ENCODE results near the gene KANK4.

KANK4 gene

DNA sequence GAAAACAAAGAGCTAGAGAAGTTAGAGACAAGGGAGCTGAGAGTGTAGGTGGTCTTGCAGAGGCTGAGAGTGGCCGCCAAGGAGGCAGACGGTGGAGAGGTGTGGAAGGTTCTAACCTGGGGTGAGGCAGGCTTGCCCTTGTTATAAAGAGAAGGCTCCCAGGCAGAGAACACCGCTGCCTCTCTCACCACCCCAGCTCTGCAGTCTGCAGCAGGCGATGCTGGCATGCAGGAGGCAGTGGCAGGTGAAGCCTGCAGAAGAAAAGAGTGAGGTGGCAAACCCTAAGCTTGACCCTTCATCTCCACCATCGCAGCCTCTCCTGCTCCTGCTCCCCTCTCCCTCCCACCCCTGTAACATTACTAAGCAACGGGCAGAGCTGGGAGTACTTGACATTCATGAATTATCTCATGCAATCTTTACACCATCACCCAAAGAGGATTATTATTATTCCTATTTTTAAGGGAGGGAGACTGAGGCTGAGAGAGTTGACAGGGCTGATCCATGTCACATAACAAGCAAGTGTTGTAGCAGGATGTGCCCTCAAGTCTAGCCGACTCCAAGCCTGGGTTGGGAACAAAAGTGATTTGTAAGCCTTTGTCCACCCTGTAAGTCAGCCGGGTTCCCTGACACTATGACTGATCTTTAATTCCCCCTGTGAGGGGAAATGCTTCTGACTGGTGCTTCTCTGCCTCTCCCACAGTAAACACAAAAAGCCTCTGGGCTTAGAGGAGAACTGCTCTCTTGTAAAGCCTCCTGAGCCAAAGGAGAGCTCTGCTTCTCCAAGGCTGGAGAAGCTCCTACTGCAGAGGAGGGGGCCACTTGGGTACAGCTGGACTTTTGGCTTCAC is 36.1 kb downstream of the KANK4 start:
- peaks cover 78% of the 10 kb centered on the region for H3K27me3 ChIP-seq (ENCODE audit: control insufficient read depth, insufficient read depth, low read length)
- H3K4me1 ChIP-seq (ENCODE audit: control insufficient read depth, insufficient read depth, low read length), result peaks cover 41% of the 10 kb centered on the region
- H3K9me3 ChIP-seq (ENCODE audit: control insufficient read depth, insufficient read depth, low read depth, low read length), result peaks cover 9% of the 10 kb centered on the region
- H3K27ac ChIP-seq (ENCODE audit: low read depth, low read length), result no peak overlapping the region
- H3K9ac ChIP-seq (ENCODE audit: low read length), result no peak overlapping the region
- H3K4me3 ChIP-seq (ENCODE audit: low read depth, low read length), result no peak overlapping the region
- no peaks in the 10 kb centered on the region for H3K36me3 ChIP-seq (ENCODE audit: control insufficient read depth, insufficient read depth, low read length)

DNA sequence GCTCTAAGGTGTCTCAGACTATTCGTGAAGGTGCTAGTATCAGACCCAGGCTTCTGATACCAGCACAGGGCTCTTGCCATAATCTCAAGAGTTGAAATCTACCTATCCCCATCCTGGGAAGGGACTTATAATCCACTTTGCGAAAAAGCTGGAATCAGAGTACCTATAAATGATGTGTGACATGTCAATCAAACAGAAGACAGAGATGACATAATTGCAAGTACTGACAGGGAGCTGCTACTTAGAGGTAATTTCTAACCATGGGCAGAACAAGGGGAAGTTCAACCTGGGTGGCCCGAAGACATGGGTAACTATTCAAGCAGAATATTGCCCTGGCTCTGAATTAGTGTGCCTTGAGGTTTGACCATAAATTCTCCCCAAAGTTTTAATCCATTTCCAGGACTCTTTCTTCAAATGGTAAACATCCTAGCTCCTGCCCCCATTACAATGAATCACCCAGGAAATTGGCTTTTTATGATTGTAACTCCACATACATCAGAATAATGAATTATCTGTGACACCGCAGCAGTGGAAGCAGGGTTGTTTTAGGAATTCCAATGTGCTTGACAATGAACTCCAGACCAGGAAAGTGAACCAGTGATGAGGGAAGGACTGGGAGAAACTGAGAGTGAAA is 37.2 kb downstream of the KANK4 start:
- Histone ChIP-seq H3K4me1 (ENCODE audit: control insufficient read depth, insufficient read depth, low read length) (peaks cover 37% of the 10 kb centered on the region), H3K27me3 (ENCODE audit: control insufficient read depth, insufficient read depth, low read length) (peaks cover 67% of the 10 kb centered on the region), H3K4me3 (ENCODE audit: low read depth, low read length) (no peak overlapping the region), H3K27ac (ENCODE audit: low read depth, low read length) (no peak overlapping the region), H3K9me3 (ENCODE audit: control insufficient read depth, insufficient read depth, low read depth, low read length) (peaks cover 9% of the 10 kb centered on the region), H3K36me3 (ENCODE audit: control insufficient read depth, insufficient read depth, low read length) (no peaks in the 10 kb centered on the region), H3K9ac (ENCODE audit: low read length) (no peak overlapping the region)

DNA sequence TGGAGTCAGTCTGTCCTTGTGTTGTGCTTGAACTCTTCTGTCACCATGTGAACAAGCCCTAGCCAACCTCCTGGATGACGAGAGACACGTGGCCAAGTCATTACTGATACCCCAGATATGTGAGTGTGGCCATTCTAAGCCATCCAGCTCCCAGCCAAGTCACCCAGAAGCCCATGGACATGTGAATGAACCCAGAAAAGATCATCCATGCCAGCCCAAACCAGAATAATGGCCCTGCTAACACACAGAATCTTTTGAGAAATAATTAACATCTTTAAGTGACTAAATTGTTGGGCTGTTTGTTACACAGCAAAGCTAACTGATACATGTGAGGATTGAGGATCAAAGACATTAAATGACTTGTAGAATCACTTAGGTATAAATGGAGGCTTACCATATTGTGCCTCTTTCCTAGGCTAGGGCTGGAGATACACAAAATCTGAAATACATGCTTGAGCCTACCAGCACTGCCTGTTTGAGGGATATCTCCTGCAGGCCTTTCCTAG is 38.2 kb downstream of the KANK4 start:
- H3K4me1 ChIP-seq (ENCODE audit: control insufficient read depth, insufficient read depth, low read length), result peaks cover 27% of the 10 kb centered on the region
- no peak overlapping the region for H3K27ac ChIP-seq (ENCODE audit: low read depth, low read length)
- no peak overlapping the region for H3K4me3 ChIP-seq (ENCODE audit: low read depth, low read length)
- no peaks in the 10 kb centered on the region for H3K36me3 ChIP-seq (ENCODE audit: control insufficient read depth, insufficient read depth, low read length)
- H3K9me3 ChIP-seq (ENCODE audit: control insufficient read depth, insufficient read depth, low read depth, low read length), result peaks cover 9% of the 10 kb centered on the region
- peaks cover 56% of the 10 kb centered on the region for H3K27me3 ChIP-seq (ENCODE audit: control insufficient read depth, insufficient read depth, low read length)
- H3K9ac ChIP-seq (ENCODE audit: low read length), result no peak overlapping the region

DNA sequence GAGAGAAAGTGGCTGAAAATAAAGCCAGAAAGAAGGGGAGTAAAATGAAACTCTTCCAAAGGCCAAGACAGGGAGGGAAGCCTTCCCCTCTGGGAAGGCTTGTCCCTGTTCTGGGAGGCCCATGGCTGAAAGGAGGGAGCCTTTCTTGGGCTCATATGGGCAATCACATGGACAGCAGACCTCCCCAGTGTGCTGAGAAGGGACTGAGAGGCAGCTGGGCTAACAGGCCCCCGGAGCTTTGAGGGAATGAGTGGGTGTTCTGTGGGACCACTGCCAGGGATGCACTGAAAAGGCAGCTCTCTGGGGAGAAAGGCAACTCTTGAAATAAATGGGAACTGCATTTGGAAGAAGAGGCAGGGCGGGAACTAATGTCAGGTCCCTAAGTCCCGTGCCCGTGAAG is 39.1 kb downstream of the KANK4 start:
- Histone ChIP-seq H3K4me1 (ENCODE audit: control insufficient read depth, insufficient read depth, low read length) (peaks cover 18% of the 10 kb centered on the region), H3K27me3 (ENCODE audit: control insufficient read depth, insufficient read depth, low read length) (peaks cover 48% of the 10 kb centered on the region), H3K9ac (ENCODE audit: low read length) (no peak overlapping the region), H3K4me3 (ENCODE audit: low read depth, low read length) (no peak overlapping the region), H3K27ac (ENCODE audit: low read depth, low read length) (no peak overlapping the region), H3K9me3 (ENCODE audit: control insufficient read depth, insufficient read depth, low read depth, low read length) (peaks cover 9% of the 10 kb centered on the region), H3K36me3 (ENCODE audit: control insufficient read depth, insufficient read depth, low read length) (no peaks in the 10 kb centered on the region)

DNA sequence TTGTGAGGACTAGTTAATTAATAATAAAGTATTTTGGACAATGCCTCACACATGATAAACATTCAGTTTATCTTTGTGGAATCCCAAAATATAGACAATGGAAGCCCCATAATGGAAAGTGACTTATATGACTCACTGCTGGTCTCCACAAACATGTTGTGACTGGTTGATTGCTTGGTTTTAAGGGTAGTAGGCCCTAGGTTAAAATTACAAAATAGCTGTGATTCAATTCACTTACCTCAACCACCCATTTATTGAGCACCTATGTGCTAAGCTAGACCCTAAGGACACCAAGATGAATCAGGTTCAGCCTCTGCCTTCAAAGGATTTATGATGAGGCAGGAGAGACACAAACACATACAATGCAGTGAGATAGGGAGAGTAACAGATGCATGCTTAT is 42.4 kb downstream of the KANK4 start:
- Histone ChIP-seq H3K9me3 (ENCODE audit: control insufficient read depth, insufficient read depth, low read depth, low read length) (peaks cover 9% of the 10 kb centered on the region), H3K27me3 (ENCODE audit: control insufficient read depth, insufficient read depth, low read length) (peaks cover 14% of the 10 kb centered on the region; the same call in 1 of the 2 replicates), H3K9ac (ENCODE audit: low read length) (no peak overlapping the region), H3K27ac (ENCODE audit: low read depth, low read length) (no peak overlapping the region), H3K4me1 (ENCODE audit: control insufficient read depth, insufficient read depth, low read length) (peaks cover 15% of the 10 kb centered on the region), H3K4me3 (ENCODE audit: low read depth, low read length) (no peak overlapping the region), H3K36me3 (ENCODE audit: control insufficient read depth, insufficient read depth, low read length) (no peaks in the 10 kb centered on the region)

DNA sequence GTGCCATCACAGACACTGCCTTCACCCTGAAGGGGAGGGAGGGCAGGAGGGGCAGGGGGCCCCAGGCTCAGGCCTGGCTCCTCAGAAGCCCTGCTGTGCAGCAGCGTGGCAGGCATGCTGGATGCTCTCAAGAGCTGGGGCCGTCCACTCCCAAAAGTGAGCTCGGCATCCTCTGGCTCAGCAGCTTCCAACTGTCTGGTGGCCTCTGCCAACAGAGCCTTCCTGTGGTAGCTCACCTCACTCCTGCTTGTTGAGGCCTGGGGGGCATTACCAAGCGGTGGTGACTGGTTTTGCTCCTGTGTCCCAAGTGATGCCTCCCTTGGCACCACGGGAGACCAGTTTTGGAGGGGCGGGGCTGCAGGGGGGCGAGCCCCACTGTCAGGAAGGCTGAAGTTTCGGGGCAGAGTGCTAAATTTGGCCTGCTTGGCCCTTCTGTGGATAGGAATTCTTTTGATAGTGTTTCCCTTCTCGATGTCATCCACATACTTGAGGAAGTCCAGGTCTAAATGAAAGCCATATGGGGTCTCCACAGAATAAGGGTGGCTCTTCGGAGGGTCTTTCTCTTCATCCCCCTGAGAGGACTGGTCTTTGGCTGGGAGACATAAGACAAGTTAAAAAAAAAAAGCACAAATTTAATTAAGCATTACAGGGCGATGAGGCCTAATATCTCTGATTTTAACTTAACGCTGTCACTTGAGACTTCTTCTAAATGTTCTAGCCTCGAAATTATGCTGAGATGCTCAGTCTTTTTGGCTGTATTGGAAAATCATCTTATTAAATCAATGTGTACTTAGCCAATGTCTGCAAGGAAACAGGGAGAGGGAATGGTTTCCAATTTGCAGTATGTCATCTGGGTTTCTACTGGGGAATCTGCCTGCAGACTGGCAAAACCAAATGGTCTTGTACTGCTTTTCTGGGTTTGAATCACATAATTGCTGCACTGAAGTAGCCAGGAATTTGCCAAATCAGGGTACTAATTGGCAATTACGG is 44.4 kb downstream of the KANK4 start:
- no peak overlapping the region for H3K4me3 ChIP-seq (ENCODE audit: low read depth, low read length)
- no peak overlapping the region for H3K27ac ChIP-seq (ENCODE audit: low read depth, low read length)
- peaks cover 22% of the 10 kb centered on the region for H3K4me1 ChIP-seq (ENCODE audit: control insufficient read depth, insufficient read depth, low read length)
- H3K9me3 ChIP-seq (ENCODE audit: control insufficient read depth, insufficient read depth, low read depth, low read length), result no peaks in the 10 kb centered on the region
- H3K9ac ChIP-seq (ENCODE audit: low read length), result no peak overlapping the region
- no peaks in the 10 kb centered on the region for H3K36me3 ChIP-seq (ENCODE audit: control insufficient read depth, insufficient read depth, low read length)
- peaks cover 1% of the 10 kb centered on the region; the same call in 1 of the 2 replicates for H3K27me3 ChIP-seq (ENCODE audit: control insufficient read depth, insufficient read depth, low read length)

DNA sequence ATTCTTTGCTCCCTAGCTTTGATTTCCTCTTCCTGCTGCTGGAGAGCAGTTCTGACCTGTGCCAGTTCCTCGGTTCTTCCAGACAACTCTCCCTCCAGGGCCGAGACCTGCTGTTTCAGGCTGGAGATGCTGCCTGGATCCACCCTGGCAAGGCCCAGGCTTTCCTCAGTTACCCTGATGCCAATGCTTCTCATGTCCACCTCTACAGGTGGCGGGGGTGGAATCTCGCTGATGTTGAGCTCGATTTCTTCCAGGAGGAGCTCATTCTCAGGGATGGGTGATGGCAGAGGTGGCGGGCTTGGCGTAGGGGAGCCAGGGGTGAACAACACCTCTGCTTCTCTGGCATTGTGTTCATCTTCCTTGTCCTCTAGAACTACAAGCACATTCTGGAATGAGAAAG is 45.3 kb downstream of the KANK4 start:
- Histone ChIP-seq H3K9me3 (ENCODE audit: control insufficient read depth, insufficient read depth, low read depth, low read length) (no peaks in the 10 kb centered on the region), H3K27me3 (ENCODE audit: control insufficient read depth, insufficient read depth, low read length) (no peaks in the 10 kb centered on the region), H3K4me3 (ENCODE audit: low read depth, low read length) (no peak overlapping the region), H3K4me1 (ENCODE audit: control insufficient read depth, insufficient read depth, low read length) (peaks cover 16% of the 10 kb centered on the region), H3K27ac (ENCODE audit: low read depth, low read length) (no peak overlapping the region), H3K36me3 (ENCODE audit: control insufficient read depth, insufficient read depth, low read length) (no peaks in the 10 kb centered on the region), H3K9ac (ENCODE audit: low read length) (no peak overlapping the region)

DNA sequence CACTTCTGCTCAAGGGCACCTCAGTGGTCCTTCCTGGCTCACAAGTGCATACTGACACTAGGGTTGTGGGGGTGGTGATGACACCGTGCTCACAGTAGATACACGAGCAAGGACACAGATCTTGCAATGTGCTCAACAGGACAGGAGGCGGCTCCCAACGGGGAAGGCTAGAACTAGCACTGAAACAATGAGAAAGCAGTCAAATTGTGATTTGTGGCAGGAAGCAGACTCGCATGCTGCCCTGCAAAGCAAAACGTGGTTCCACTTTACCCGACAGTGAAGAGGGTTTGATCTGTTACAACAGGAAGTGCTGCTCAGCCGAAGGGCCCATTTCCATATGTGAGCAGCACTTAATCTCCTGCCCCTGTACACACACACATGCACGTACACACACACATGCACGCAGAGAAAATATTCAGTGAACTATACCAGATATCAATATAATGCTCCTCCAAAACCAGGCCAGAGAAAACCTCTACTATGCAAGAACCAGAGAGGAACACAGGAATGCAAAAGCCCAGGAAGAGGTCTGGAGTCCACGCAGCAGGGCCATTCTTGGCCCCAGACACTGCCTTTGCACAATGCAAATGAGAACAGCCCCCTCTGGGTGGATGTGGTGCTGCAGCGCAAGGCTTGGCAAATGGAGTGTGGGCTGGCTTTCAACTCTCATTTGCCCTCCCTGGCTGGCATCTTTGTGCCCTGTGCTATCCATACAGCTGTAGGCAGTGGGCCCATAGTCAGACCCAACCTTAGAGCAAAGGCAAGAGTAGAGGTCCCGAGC is 47.1 kb downstream of the KANK4 start:
- Histone ChIP-seq H3K9ac (ENCODE audit: low read length) (no peak overlapping the region), H3K27ac (ENCODE audit: low read depth, low read length) (no peak overlapping the region), H3K4me3 (ENCODE audit: low read depth, low read length) (no peak overlapping the region), H3K4me1 (ENCODE audit: control insufficient read depth, insufficient read depth, low read length) (peaks cover 15% of the 10 kb centered on the region), H3K9me3 (ENCODE audit: control insufficient read depth, insufficient read depth, low read depth, low read length) (no peaks in the 10 kb centered on the region), H3K27me3 (ENCODE audit: control insufficient read depth, insufficient read depth, low read length) (no peaks in the 10 kb centered on the region), H3K36me3 (ENCODE audit: control insufficient read depth, insufficient read depth, low read length) (no peaks in the 10 kb centered on the region)

DNA sequence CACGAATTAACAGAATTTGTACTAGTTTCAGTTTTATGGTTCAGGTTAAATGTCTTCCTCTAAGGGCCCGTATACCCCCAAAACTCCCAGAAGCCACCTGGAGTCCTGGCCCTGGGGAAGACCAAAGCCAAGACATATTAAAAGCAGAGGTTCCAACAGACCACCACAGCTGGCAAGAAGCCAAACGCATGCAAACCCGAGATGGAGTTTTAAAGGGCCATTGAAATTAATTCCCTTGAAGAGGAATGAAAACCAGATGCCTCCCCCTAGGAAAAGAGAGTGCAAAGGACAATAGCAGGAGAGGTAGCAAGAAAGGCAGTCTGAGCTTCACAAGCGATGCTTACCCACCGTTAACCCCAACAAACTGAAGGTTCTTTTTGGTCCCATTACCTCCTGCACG is 48.1 kb downstream of the KANK4 start:
- Histone ChIP-seq H3K36me3 (ENCODE audit: control insufficient read depth, insufficient read depth, low read length) (no peaks in the 10 kb centered on the region), H3K9me3 (ENCODE audit: control insufficient read depth, insufficient read depth, low read depth, low read length) (no peaks in the 10 kb centered on the region), H3K27me3 (ENCODE audit: control insufficient read depth, insufficient read depth, low read length) (no peaks in the 10 kb centered on the region), H3K27ac (ENCODE audit: low read depth, low read length) (no peak overlapping the region), H3K4me3 (ENCODE audit: low read depth, low read length) (no peak overlapping the region), H3K9ac (ENCODE audit: low read length) (no peak overlapping the region), H3K4me1 (ENCODE audit: control insufficient read depth, insufficient read depth, low read length) (peaks cover 15% of the 10 kb centered on the region)

DNA sequence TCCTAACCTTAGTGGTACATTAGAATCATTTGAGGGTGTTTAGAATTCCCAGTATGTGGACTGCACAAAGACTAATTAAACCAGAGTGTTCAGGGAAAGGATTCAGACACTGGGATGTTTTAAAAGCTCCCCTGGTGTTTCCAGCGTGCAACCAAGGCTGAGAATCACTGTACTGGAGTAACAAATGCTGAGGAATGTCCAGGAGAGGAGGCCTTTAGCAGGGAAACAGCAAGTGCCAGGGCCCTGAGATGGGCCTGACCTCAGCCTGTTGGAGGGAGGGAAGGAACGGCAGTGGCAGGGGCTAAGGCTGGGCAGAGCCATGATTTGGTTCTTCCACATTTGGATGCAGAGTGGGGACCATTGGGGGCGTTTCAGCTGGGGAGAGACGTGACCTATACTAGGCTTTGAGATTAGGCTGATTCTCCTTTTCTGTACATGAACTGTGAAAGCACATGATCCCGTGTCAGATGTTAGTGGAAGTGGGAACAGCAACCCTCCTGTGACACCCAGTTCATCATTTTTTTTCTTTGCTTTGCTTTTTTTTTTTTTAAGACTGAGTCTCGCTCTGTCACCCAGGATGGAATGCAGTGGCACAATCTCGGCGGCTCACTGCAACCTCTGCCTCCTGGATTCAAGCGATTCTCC is 49.3 kb downstream of the KANK4 start:
- Histone ChIP-seq H3K27me3 (ENCODE audit: control insufficient read depth, insufficient read depth, low read length) (no peaks in the 10 kb centered on the region), H3K27ac (ENCODE audit: low read depth, low read length) (no peak overlapping the region)

More for the DNA sequence above, 49.3 kb downstream of the KANK4 start:
- H3K4me3 ChIP-seq (ENCODE audit: low read depth, low read length), result no peak overlapping the region
- H3K36me3 ChIP-seq (ENCODE audit: control insufficient read depth, insufficient read depth, low read length), result no peaks in the 10 kb centered on the region
- no peaks in the 10 kb centered on the region for H3K9me3 ChIP-seq (ENCODE audit: control insufficient read depth, insufficient read depth, low read depth, low read length)
- no peak overlapping the region for H3K9ac ChIP-seq (ENCODE audit: low read length)
- peaks cover 15% of the 10 kb centered on the region for H3K4me1 ChIP-seq (ENCODE audit: control insufficient read depth, insufficient read depth, low read length)

Data from HUES6 (cell line).